Endothelial cell of coronary artery (primary cell): Measurements from ENCODE around the gene CRTC3. TPM values are rescaled to one million over a fixed set of nuclear protein-coding genes. Genes with fewer than 3 reads are reported as not detected.

Source experiments
- total RNA-seq: library from RNA; depleted of rRNA; stranded (reverse); fragments of >200 nt; gene quantifications from 2 replicates; pipeline ENCODE4 v1.2.3, GENCODE V29; 2014

CRTC3 gene, protein sequence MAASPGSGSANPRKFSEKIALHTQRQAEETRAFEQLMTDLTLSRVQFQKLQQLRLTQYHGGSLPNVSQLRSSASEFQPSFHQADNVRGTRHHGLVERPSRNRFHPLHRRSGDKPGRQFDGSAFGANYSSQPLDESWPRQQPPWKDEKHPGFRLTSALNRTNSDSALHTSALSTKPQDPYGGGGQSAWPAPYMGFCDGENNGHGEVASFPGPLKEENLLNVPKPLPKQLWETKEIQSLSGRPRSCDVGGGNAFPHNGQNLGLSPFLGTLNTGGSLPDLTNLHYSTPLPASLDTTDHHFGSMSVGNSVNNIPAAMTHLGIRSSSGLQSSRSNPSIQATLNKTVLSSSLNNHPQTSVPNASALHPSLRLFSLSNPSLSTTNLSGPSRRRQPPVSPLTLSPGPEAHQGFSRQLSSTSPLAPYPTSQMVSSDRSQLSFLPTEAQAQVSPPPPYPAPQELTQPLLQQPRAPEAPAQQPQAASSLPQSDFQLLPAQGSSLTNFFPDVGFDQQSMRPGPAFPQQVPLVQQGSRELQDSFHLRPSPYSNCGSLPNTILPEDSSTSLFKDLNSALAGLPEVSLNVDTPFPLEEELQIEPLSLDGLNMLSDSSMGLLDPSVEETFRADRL
- 8.7 and 12.2 TPM in 2 replicates for total RNA-seq

DNA sequence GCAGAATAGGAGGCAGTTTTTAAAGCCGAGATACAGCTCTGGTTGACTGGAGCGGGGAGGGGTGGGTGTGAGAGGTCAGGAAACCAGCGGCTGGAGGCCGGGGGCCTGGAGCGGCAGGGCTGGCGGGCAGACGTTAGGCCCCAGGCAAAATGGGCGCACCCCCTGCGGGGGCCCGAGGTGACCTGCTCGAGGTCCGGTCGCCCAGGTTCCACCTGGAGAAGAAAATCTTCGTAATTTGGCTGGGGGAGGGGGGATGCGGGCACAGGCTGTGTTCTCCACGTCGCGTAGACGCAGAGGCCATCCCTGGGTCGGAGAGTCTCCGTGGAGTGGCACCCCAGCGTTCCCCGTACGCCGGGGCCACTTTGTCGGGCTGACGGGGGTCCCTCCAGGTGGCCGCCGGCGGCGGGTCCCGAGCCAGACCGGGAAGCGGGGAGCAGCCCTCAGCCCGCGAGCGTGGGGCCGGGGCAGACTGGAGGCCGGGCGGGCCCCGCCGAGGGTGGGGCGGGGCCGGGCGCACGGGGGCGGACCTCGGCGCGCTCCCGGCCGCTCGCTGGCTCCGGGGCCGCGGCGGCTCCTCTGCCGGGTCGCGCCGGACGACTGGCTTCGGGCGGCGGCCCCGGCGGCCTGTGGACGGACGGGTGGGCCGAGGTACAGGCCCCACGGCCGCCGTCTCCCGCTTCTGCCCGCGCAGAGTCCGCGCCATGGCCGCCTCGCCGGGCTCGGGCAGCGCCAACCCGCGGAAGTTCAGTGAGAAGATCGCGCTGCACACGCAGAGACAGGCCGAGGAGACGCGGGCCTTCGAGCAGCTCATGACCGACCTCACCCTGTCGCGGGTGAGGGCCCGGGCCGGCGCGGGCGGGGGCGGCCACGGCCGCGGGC, at the start of gene CRTC3:
CRTC3 (plus strand) TSS at position 553 of the 879 bp plus-strand sequence; CDS start at position 702, 149 bp downstream.

Other genes with a start within 250 kb of the CRTC3 start
- 0.72 and 1.0 TPM in 2 replicates for gene ZNF774, start 177.6 kb upstream of the CRTC3 start, total RNA-seq
- 206 and 279 TPM in 2 replicates for gene IQGAP1, start 141.7 kb upstream of the CRTC3 start, total RNA-seq
- 2.4 and 6.7 TPM in 2 replicates for gene BLM, start 187.4 kb downstream of the CRTC3 start, total RNA-seq